ENCODE data around the gene FAM185A.
"Not testable (repeated sequence)": the region's sequence is repeated elsewhere in the genome, so short reads cannot be mapped to it uniquely, and the experiment has no call there.

Gene FAM185A

DNA sequence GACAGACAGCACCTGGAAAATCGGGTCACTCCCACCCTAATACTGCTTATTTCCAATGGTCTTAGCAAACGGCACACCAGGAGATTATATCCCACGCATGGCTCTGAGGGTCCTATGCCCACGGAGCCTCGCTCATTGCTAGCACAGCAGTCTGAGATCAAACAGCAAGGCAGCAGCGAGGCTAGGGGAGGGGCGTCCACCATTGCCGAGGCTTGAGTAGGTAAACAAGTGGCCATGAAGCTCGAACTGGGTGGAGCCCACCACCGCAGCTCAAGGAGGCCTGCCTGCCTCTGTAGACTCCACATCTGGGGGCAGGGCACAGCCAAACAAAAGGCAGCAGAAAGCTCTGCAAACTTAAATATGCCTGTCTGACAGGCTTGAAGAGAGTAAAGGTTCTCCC, 32.1 kb downstream of the FAM185A start:
- DNase-seq = not testable (repeated sequence)

GRCh38 chr7:102788770-102789169, 40.0 kb downstream of the FAM185A start:
- DNase-seq = not testable (repeated sequence)

DNA sequence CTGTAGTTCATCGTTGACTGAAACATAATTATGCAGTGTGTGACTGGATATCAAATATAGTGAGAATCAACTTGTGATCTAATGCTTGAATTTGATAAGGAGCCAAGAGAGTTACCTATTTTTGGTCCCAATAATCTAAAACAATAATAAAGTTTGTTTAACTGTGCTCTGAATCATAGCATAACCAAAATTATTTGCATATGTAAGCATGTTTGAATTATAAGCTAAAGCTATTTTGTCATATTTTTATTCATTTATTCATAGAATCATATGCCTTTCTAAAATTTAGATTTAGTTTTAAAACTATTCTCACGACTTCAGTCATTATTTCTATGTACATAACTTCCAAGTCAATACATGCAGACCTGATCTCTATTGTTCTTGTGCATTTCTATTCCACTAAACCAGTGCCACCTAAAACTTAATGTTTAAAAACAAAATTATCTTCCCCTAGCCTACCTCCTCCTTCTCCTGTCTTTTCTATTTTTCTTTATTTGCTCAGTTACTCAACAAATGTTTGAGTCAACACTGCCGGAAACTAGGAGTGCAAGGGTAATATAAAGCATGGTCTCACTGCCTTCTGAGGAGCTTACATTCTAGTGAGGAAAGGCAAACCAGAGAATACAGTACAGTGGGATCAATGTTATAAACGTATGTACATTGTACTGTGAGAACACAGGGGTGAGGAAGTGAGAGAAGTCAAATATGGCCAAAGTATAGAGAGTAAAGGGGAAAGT, 41.7 kb downstream of the FAM185A start:
- DNase-seq = not testable (repeated sequence)

DNA sequence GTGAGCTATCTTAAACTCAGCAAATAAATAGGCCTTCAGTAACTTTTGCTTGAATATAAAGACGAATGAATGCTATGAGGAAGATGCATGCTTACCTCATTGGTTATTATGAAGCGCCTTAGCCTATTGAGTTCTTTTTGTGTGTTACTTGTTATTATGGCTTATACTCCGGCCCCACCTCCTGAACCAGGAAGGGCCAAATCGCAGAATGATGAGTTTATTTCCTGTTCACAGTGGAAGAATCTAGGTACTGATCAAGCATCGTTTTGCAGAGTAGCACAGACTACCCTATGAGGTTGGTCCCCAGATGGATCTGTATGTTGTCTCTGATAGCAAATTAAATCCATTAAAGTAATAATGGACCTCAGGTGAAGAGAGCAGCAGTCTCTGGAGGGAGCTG, 42.6 kb downstream of the FAM185A start:
- not testable (repeated sequence) for DNase-seq

DNA sequence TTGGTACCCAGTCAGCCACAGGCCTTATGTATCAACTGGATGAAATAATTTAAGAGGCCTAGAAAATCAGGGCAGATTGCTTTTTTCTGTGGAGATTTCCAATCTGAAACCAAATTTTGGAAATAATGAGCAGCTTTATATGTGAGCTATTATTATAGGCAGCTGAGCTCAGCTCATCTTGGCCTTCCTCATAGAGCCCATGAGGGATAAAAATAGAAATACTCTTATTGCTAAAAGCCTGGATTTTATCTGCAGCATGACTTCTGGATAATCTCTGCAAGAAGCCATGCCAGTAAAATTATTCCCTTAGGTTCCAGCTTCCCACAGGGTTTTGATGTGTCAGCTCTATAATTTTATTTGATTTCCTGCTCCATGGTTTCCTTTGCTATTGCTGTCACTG, 43.0 kb downstream of the FAM185A start:
- not testable (repeated sequence) for DNase-seq

DNA sequence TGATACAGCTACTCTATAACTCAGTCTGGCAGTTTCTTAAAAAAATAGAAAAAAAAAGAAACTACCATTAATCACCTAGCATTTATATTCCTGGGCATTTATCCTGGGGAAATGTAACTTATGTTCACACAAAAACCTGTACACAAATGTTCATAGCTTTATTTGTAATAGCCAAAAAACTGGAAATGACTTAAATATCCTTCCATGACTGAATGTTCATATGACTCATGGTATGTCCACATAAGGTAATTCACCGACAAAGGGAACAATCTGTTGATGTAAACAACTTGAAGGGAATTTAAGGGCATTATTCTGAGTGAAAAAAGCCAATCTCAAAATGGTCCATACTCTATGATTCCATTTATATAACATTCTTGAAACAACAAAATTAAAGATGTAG, 45.8 kb downstream of the FAM185A start:
- DNase-seq = not testable (repeated sequence)

DNA sequence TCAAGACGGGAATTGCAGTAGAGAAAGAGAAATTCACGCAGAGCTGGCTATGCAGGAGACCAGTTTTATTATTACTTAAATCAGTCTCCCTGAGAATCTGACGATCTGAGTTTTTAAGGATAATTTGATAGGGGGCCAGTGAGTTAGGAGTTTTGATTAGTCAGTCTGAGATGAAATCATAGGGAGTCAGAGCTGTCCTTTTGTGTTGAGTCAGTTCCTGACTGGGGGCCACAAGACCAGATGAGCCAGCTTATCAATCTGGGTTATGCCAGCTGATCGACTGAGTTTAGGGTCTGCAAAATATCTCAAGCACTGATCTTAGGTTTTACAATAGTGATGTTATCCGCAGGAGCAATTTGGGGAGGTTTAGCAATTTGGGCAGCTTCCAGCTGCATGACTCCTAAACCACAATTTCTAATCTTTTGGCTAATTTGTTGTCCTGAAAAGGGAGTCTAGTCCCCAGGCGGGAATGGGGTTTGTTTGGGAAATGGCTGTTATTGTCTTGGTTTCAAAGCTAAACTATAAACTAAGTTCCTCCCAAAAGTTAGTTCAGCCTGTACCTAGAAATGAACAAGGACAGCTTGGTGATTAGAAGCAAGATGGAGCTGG, 47.3 kb downstream of the FAM185A start:
- DNase-seq = not testable (repeated sequence)

DNA sequence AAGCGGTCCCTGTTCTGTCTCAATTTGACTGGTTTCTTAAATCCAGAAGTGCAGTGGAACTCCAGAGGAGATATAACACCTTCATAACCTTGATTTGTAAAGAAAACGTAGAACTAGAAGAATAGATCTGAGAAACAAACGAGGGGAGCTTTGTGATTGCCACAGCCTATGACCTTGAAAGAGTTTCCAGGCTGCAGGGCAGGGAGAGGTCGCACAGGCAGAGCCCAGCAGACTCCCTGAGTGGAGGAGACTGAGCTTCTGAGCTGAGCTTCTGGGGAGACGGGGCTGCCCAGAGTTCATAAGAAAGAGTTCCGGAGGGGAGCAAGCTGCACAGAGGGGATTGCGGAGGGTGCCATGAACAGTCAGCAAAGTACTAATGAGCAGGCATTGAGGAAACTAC, 57.8 kb downstream of the FAM185A start:
- no peak for DNase-seq

DNA sequence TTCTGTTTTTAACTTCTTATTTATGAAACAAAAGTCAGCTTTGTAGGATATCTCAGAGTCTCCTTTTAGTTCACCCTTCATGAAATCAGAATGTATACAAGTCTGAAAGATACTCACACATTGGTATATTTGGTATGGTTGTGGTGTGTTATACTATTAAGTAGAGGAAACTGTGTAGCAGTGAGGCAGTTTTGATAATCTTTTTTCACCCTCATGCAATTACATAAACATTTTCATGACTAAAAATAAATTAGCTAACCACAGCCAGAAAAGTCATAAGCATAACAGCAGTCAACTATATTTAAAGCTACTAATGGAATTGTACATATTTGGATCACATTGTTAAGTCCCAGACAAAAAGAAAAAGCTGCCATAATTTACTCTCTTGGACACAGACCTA, 62.1 kb downstream of the FAM185A start:
- no peak for DNase-seq

GRCh38 chr7:102811942-102812678, 63.3 kb downstream of the FAM185A start:
- no peak for DNase-seq

GRCh38 chr7:102813191-102814024, 64.6 kb downstream of the FAM185A start:
- DNase-seq = no peak

DNA sequence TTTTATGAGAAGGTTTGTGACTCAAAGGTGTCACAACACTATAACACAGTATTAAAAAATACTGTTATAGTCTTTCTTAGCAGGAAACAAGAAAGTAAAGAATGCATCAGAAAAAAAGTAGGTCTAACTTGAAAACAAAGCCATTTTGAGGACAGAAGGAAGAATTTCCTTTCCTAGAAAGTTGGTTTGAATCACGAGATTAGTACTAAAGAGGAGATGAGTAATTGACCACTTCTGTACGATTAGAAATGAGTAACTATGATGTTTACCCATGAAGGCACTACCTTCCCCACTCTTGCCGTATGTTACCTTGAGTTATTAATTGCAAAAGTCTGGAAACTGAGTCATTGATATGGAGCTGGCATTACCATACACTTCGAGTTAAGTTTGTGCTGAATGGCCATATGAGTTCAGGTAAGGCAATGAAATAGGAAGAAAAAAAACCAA, 65.2 kb downstream of the FAM185A start:
- DNase-seq = no peak

GRCh38 chr7:102817616-102818573, 69.1 kb downstream of the FAM185A start:
- no peak for DNase-seq

DNA sequence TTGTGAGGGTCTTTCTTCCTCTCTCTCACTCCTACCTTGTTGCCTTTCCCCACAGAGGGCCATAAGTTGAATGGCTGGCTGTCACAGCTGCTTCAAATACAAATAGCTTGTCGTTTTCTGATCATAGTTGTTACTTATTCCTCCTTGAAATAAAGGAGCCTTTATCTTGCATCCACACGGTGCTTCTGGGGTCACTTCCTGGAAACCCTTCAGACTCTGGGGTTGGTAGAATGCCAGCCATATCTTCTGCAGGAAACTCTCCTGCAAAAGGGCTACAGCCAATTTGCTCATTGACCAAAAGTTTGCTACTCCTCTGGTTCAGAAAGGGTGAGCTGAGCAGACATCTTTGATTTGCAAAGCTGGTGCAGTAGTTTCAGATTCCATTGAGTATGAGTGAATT, 70.4 kb downstream of the FAM185A start:
- DNase-seq = no peak

GRCh38 chr7:102821994-102822747, 73.4 kb downstream of the FAM185A start:
- DNase-seq = no peak

DNA sequence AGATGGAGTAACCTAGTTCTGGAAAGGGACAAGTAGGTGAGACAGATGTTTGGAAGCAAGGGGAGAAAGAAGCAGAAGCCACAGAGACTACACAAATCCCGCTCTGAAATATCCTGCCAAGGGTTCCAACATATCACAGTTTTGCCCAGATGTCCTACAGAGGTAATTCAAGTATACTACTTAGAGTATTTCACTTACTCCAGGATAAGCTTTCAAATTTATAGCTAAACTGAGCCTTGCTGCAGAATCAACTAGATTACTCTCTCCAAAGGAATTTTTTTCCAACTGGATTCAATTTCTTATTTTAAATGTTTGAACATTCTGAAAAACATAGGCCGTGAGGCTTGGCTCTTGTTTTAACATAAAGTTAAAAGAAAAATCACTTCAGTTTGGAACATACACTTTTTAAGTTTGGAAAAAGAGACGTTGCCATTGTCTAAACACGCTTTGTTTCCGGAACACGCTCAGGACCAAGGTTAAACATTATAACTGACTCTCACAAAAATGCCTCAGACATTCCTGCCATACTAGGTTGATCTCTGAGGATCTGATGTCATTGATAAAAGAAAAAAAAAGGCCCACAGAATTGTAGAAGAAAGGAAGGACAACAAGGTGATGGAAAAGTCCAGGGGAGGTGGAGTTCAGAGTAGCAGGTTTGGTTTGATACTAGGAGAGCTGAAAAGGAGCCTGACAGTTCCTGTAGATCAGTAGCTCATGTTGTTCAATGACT, 74.8 kb downstream of the FAM185A start:
- no peak for DNase-seq

- DNase-seq = no peak
These were observed 79.5 kb downstream of the FAM185A start for GRCh38 chr7:102828286-102828685.

DNA sequence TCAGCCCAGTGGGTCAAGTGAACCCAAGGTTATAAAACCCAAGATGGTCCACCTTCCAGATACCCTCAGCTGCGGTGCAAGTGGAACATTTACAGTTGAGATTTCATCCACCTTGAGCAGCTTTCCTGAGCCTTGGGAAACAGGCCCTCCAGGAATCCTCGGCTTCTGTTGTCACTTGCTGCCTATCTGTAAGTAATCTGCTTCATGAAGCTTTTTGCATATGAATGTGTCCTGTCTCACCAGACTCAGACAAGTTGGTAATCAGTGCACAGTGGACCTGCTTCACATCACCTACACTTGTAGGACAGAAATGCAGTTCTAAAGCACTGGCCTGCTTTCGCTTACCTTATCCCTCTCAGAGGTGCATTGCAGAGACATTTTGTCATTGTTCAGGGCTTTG, 80.3 kb downstream of the FAM185A start:
- DNase-seq = no peak

DNA sequence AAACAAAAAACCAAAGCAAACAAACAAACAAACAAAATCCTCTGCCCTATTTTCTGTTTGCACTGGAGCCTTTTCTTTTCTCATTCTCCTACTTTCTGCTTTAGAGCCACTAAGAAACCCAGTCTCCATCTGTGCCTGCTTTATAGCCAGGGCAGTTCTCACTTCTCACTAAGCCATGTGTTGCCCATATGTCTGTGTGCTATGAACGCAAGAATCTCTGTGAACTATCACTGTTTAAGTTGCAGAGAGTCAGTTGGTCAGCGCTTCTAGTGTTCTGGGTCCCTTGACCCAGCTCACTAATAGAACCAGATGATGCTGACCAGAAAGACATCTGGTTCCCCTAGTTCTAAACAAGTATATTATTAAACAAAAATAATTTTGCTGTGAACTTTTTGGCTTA, 81.4 kb downstream of the FAM185A start:
- DNase-seq = no peak

DNA sequence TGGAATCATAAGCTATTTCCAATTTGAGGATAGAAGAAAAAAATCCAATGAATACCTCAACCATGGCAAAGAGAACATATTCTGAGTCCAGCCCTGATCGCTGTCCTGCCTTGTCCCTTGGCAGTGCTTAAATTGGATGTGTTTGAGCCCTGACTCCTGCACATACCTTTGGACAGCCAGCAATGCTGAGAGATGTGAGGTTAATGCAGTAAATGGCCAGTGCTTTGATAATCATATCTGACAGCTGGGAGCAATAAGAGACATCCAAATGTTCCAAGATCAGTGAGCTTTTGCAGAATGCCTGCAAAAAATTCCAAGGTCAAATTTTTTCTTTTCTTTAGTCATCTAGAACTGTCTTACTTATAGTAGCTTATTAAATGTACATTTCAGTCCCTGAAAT, 83.9 kb downstream of the FAM185A start:
- DNase-seq = no peak

All from SHP77 treated with DMSO at 0.1 percent for 48 hours (cell line).